ENCODE results near the gene ITIH3.

ITIH3 gene

GRCh38 chr3:52854013-52854412, 59.4 kb downstream of the ITIH3 start:
- no peak overlapping the region for H4K12ac ChIP-seq (ENCODE audit: low read depth, low read length)
- H3K79me2 ChIP-seq (ENCODE audit: control insufficient read depth, insufficient read depth, low read length, poor library complexity): no peaks in the 10 kb centered on the region
- H3K4me3 ChIP-seq (ENCODE audit: low read depth, low read length): no peak overlapping the region

DNA sequence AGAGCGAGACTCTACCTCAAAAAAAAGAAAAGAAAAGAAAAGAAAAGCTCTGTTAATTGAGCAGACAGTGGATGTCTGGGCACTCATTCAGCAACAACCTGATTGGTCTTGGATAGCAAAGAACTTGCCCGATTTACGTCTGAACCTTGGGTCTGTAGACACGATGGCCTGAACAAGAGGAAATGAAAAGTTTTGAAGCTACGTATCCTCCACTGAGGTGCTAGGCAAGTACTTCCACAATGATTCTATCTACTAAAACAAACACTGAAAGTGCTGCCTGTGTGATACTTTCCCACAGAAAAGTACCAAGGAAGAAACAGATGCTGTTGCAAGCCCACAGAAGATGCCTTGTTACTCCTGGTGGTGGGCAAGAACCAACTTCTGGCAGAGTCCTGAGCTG, 62.1 kb downstream of the ITIH3 start:
- no peaks in the 10 kb centered on the region for H3K4me1 ChIP-seq (ENCODE audit: control insufficient read depth in 1 of 2, insufficient read depth in 2 of 2, low read length in 2 of 2)
- no peak overlapping the region for H2BK5ac ChIP-seq (ENCODE audit: low read depth, low read length, poor library complexity)
- no peaks in the 10 kb centered on the region for H3K9me3 ChIP-seq (ENCODE audit: insufficient read depth, low read depth, low read length)
- no peak overlapping the region for H3K4ac ChIP-seq (ENCODE audit: low read depth, low read length)
- H3K36me3 ChIP-seq (ENCODE audit: control insufficient read depth in 1 of 2, insufficient read depth in 2 of 2, low read length in 2 of 2): peaks cover 2 to 3% of the 10 kb centered on the region in 2 experiments
- H3K27ac ChIP-seq (ENCODE audit: low read depth, low read length): no peak overlapping the region
- H3K18ac ChIP-seq (ENCODE audit: low read length): no peak overlapping the region
- no peak overlapping the region for H4K12ac ChIP-seq (ENCODE audit: low read depth, low read length)
- H4K8ac ChIP-seq (ENCODE audit: low read depth, low read length): no peak overlapping the region
- no peaks in the 10 kb centered on the region for H3K79me2 ChIP-seq (ENCODE audit: control insufficient read depth, insufficient read depth, low read length, poor library complexity)
- no peak overlapping the region for H2AK5ac ChIP-seq (ENCODE audit: low read length)
- no peak overlapping the region for H3K9ac ChIP-seq (ENCODE audit: low read length)
- no peak overlapping the region for H3K4me2 ChIP-seq (ENCODE audit: low read length)
- H3K79me1 ChIP-seq (ENCODE audit: low read length): no peaks in the 10 kb centered on the region
- H3K4me3 ChIP-seq (ENCODE audit: low read depth, low read length): no peak overlapping the region
- no CpG with 5 or more reads among the region's 5 CpGs for WGBS (ENCODE audit: extremely low coverage, insufficient coverage, insufficient read length)
- no peak overlapping the region for H2BK120ac ChIP-seq (ENCODE audit: insufficient read depth, low read length, poor library complexity)
- H4K91ac ChIP-seq (ENCODE audit: low read depth, low read length): no peak overlapping the region
- H3K27me3 ChIP-seq (ENCODE audit: insufficient read depth, low read length): no peaks in the 10 kb centered on the region
- H2AFZ ChIP-seq (ENCODE audit: insufficient read depth, low read length, poor library complexity): no peak overlapping the region
- no peak overlapping the region for H2BK12ac ChIP-seq (ENCODE audit: low read length)
- no peak for DNase-seq
- H3K23ac ChIP-seq (ENCODE audit: low read length): no peak overlapping the region
- H3K14ac ChIP-seq (ENCODE audit: low read length): no peak overlapping the region

More at GRCh38 chr3:52854013-52854412, 59.4 kb downstream of the ITIH3 start:
- no peak overlapping the region for H2BK5ac ChIP-seq (ENCODE audit: low read depth, low read length, poor library complexity)
- no peak overlapping the region for H3K4ac ChIP-seq (ENCODE audit: low read depth, low read length)
- H3K23ac ChIP-seq (ENCODE audit: low read length): no peak overlapping the region
- H3K27ac ChIP-seq (ENCODE audit: low read depth, low read length): no peak overlapping the region
- no peak overlapping the region for H4K8ac ChIP-seq (ENCODE audit: low read depth, low read length)
- H3K9ac ChIP-seq (ENCODE audit: low read length): no peak overlapping the region
- no peak overlapping the region for H4K91ac ChIP-seq (ENCODE audit: low read depth, low read length)
- DNase-seq: no peak
- no peaks in the 10 kb centered on the region for H3K4me1 ChIP-seq (ENCODE audit: control insufficient read depth in 1 of 2, insufficient read depth in 2 of 2, low read length in 2 of 2)
- H3K9me3 ChIP-seq (ENCODE audit: insufficient read depth, low read depth, low read length): peaks cover 2% of the 10 kb centered on the region
- no peak overlapping the region for H2BK12ac ChIP-seq (ENCODE audit: low read length)
- no peak overlapping the region for H2BK120ac ChIP-seq (ENCODE audit: insufficient read depth, low read length, poor library complexity)
- H3K14ac ChIP-seq (ENCODE audit: low read length): no peak overlapping the region
- no peak overlapping the region for H2AFZ ChIP-seq (ENCODE audit: insufficient read depth, low read length, poor library complexity)
- H2AK5ac ChIP-seq (ENCODE audit: low read length): no peak overlapping the region
- WGBS (ENCODE audit: extremely low coverage, insufficient coverage, insufficient read length): no CpG with 5 or more reads among the region's 2 CpGs
- H3K79me1 ChIP-seq (ENCODE audit: low read length): no peaks in the 10 kb centered on the region
- peaks cover 7 to 10% of the 10 kb centered on the region in 2 experiments for H3K36me3 ChIP-seq (ENCODE audit: control insufficient read depth in 1 of 2, insufficient read depth in 2 of 2, low read length in 2 of 2)
- no peak overlapping the region for H3K4me2 ChIP-seq (ENCODE audit: low read length)
- no peaks in the 10 kb centered on the region for H3K27me3 ChIP-seq (ENCODE audit: insufficient read depth, low read length)
- no peak overlapping the region for H3K18ac ChIP-seq (ENCODE audit: low read length)

DNA sequence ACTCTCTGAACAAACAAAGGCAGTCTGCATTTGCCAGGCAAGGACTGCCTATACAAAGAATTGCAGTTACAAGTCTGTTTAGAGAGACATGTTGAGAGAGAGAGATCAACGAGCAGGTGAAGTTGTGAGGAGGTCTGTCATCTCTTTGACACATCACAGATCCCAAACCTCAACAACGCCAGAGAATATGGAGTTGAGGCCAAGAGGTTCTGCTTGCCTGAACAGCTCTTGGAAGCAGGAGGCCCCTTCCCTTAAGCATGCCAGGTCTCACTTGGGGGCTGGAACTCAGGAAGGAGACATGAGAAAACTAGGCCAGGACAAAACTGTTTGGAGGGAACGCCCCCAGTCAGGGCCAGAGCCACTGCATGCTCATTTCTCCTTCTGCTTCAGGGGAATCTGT, 62.5 kb downstream of the ITIH3 start:
- Histone ChIP-seq H3K9me3 (ENCODE audit: insufficient read depth, low read depth, low read length) (no peaks in the 10 kb centered on the region), H3K36me3 (ENCODE audit: control insufficient read depth in 1 of 2, insufficient read depth in 2 of 2, low read length in 2 of 2) (peaks cover 0 to under 1% of the 10 kb centered on the region in 2 experiments), H4K91ac (ENCODE audit: low read depth, low read length) (no peak overlapping the region), H3K14ac (ENCODE audit: low read length) (no peak overlapping the region), H3K4me2 (ENCODE audit: low read length) (no peak overlapping the region), H2BK12ac (ENCODE audit: low read length) (no peak overlapping the region), H3K18ac (ENCODE audit: low read length) (no peak overlapping the region), H2BK120ac (ENCODE audit: insufficient read depth, low read length, poor library complexity) (no peak overlapping the region), H3K27ac (ENCODE audit: low read depth, low read length) (no peak overlapping the region), H3K79me1 (ENCODE audit: low read length) (no peaks in the 10 kb centered on the region), H3K4ac (ENCODE audit: low read depth, low read length) (no peak overlapping the region), H2AFZ (ENCODE audit: insufficient read depth, low read length, poor library complexity) (no peak overlapping the region), H3K9ac (ENCODE audit: low read length) (no peak overlapping the region), H3K27me3 (ENCODE audit: insufficient read depth, low read length) (no peaks in the 10 kb centered on the region), H4K12ac (ENCODE audit: low read depth, low read length) (no peak overlapping the region), H2AK5ac (ENCODE audit: low read length) (no peak overlapping the region), H3K23ac (ENCODE audit: low read length) (no peak overlapping the region), H2BK5ac (ENCODE audit: low read depth, low read length, poor library complexity) (no peak overlapping the region), H3K4me3 (ENCODE audit: low read depth, low read length) (no peak overlapping the region), H3K4me1 (ENCODE audit: control insufficient read depth in 1 of 2, insufficient read depth in 2 of 2, low read length in 2 of 2) (no peaks in the 10 kb centered on the region), H4K8ac (ENCODE audit: low read depth, low read length) (no peak overlapping the region), H3K79me2 (ENCODE audit: control insufficient read depth, insufficient read depth, low read length, poor library complexity) (no peaks in the 10 kb centered on the region)
- WGBS (ENCODE audit: extremely low coverage, insufficient coverage, insufficient read length): no CpG with 5 or more reads among the region's 3 CpGs
- DNase-seq: no peak

DNA sequence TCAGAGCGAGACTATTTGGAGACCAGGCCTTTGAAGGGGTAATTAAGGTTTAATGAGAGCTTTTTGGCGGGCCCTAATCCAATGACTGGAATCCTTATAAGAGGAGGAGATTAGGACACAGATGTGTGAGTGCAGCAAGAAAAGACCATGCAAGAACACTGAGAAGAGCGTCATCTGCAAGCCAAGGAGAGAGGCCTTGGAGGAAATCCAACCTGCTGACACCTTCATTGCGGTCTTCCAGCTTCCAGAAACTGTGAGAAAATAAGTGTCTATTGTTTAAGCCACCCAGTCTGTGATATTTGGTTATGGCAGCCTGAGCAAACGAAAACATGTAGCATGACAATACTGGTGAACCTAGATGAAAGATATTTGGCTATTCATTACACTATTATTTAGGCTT, 63.3 kb downstream of the ITIH3 start:
- H2AK5ac ChIP-seq (ENCODE audit: low read length): no peak overlapping the region
- no peak overlapping the region for H3K27ac ChIP-seq (ENCODE audit: low read depth, low read length)
- H3K27me3 ChIP-seq (ENCODE audit: insufficient read depth, low read length): no peaks in the 10 kb centered on the region
- no peaks in the 10 kb centered on the region for H3K79me1 ChIP-seq (ENCODE audit: low read length)
- no peak overlapping the region for H2AFZ ChIP-seq (ENCODE audit: insufficient read depth, low read length, poor library complexity)
- H3K79me2 ChIP-seq (ENCODE audit: control insufficient read depth, insufficient read depth, low read length, poor library complexity): no peaks in the 10 kb centered on the region
- no peaks in the 10 kb centered on the region for H3K4me1 ChIP-seq (ENCODE audit: control insufficient read depth in 1 of 2, insufficient read depth in 2 of 2, low read length in 2 of 2)
- no peak overlapping the region for H3K23ac ChIP-seq (ENCODE audit: low read length)
- no peak overlapping the region for H4K91ac ChIP-seq (ENCODE audit: low read depth, low read length)
- H3K4me2 ChIP-seq (ENCODE audit: low read length): no peak overlapping the region
- H3K36me3 ChIP-seq (ENCODE audit: control insufficient read depth in 1 of 2, insufficient read depth in 2 of 2, low read length in 2 of 2): no peaks in the 10 kb centered on the region
- H2BK5ac ChIP-seq (ENCODE audit: low read depth, low read length, poor library complexity): no peak overlapping the region
- H3K4me3 ChIP-seq (ENCODE audit: low read depth, low read length): no peak overlapping the region
- H2BK12ac ChIP-seq (ENCODE audit: low read length): no peak overlapping the region
- H3K9ac ChIP-seq (ENCODE audit: low read length): no peak overlapping the region
- WGBS (ENCODE audit: extremely low coverage, insufficient coverage, insufficient read length): no CpG with 5 or more reads among the region's 5 CpGs
- no peak overlapping the region for H3K14ac ChIP-seq (ENCODE audit: low read length)
- H4K12ac ChIP-seq (ENCODE audit: low read depth, low read length): no peak overlapping the region
- no peak overlapping the region for H3K18ac ChIP-seq (ENCODE audit: low read length)
- no peak overlapping the region for H3K4ac ChIP-seq (ENCODE audit: low read depth, low read length)
- H3K9me3 ChIP-seq (ENCODE audit: insufficient read depth, low read depth, low read length): no peaks in the 10 kb centered on the region
- H2BK120ac ChIP-seq (ENCODE audit: insufficient read depth, low read length, poor library complexity): no peak overlapping the region
- DNase-seq: no peak
- no peak overlapping the region for H4K8ac ChIP-seq (ENCODE audit: low read depth, low read length)
